Right ventricle myocardium inferior (tissue), 1 donor: ENCODE results near the gene DUS4L. TPM values are rescaled to one million over a fixed set of nuclear protein-coding genes. Genes with fewer than 3 reads are reported as not detected.
A peak's percentile ranks its signal among the peaks of the same experiment; 100 is the strongest.
"Not testable (repeated sequence)": the region's sequence is repeated elsewhere in the genome, so short reads cannot be mapped to it uniquely, and the experiment has no call there.

Experiments
- ATAC-seq: fragments of 200-7000 bp; cut with Tn5 transposase; one replicate; pipeline ENCODE4 v1.9.1; 2020; ENCODE audit warnings: mild to moderate bottlenecking, moderate library complexity
- DNase-seq: peaks from one replicate; pipeline ENCODE4 v3.0.0; 2021; ENCODE audit errors: missing footprints
- intact Hi-C: fragments of 100-400 bp; cut with DNase I; formaldehyde crosslinking; loops from one replicate; pipeline ENCODE4 v1.11.0; 2022
- long read RNA-seq: library from polyadenylated mRNA; unstranded; transcript quantifications from one replicate; pipeline ENCODE4 v2.0.0, GENCODE V29; 2021
- total RNA-seq: library from RNA; stranded (reverse); fragmentation: NEBNext Ultra II Directional; extraction: Animal tissue kit (Norgen Biotek cat#: 25700); gene quantifications from one replicate; pipeline ENCODE4 v1.2.1, GENCODE V29; 2021
- donor health status: DM: no; HTN: yes; CAD: no; lungs with severe emphysema.

The DUS4L gene, protein sequence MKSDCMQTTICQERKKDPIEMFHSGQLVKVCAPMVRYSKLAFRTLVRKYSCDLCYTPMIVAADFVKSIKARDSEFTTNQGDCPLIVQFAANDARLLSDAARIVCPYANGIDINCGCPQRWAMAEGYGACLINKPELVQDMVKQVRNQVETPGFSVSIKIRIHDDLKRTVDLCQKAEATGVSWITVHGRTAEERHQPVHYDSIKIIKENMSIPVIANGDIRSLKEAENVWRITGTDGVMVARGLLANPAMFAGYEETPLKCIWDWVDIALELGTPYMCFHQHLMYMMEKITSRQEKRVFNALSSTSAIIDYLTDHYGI
- 7.7 TPM for total RNA-seq
- long read RNA-seq, partial matches to known transcripts, result 3 of 5 reads
- long read RNA-seq, other reads (novel, unspliced or antisense), result 0 of 5 reads

DNA sequence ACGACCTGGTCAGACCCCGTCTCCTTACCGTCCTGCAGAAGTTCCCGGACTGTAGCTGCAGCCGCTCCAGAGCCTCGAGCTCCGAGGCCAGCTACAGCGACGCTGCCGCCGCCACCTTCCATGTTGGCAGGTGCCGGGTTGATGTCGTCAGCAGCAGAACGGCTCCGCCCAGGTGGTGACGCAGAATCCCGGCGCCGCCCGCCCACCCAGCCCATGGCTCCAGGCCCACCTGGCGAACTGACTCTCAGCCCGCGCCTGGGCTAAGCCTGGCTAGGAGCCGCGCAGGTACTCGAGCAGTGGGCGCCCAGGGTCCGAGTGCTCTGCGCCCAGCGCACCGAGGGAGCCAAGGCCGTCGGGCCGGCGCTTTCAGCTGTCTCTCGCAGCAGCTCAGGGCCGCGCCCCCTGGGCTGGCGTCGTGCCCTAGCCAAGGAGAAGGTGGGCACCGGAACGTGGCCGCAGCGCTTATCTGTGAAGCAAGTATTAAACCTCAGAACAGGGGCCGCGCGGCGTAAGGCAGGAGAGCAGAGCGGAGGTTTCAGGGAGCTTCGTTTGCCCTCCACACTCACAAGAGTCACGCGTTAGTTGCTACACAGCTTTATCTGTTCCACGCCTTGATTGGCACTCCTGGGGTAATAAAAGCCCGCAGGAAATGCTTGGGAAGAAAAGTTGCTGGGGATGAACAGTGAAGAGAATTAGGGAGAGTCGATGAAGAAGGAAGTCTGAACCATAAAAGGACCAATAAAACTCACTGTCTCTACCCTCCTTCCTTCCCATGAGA, at the start of gene DUS4L, which contains the start of gene COG5:
Gene DUS4L (plus strand): TSS at position 197 of the 778 bp plus-strand sequence. CDS start 3,100 bp downstream, outside the sequence.
Gene COG5 (minus strand): TSS at position 146 of the 778 bp plus-strand sequence. CDS start 24 bp downstream, at position 122.
- peak; percentile 92 for DNase-seq
- ATAC-seq, result peak; percentile 94
- intact Hi-C loops, result loop anchor here (5.0 kb wide), 1 partner anchor 82 kb away; no protein-coding TSS in a partner anchor

GRCh38 chr7:107526672-107527071, 37.1 kb upstream of the DUS4L start:
- DNase-seq, result no peak
- ATAC-seq, result no peak
- intact Hi-C loops, result no loop called here

DNA sequence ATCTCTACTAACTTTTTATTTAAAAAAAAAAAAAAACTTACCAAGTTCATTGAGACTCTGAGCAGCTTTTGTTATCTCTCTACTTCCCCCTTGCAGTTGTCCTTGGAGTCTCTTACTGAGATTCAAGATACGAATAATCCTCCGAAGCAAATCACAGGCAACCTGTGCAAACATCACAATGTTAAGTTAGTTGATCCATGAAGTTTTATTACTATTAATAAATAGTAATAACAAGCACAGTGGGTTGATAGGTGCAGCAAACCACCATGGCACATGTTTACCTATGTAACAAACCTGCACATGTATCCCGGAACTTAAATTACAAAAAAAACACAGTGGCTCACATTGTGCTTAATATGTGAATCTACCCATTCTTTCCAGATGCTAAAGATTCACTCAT, 36.6 kb upstream of the DUS4L start:
- DNase-seq, result no peak
- ATAC-seq, result no peak
- intact Hi-C loops, result no loop called here

GRCh38 chr7:107528461-107528860, 35.3 kb upstream of the DUS4L start:
- DNase-seq, result no peak
- no peak for ATAC-seq
- intact Hi-C loops, result no loop called here

GRCh38 chr7:107530751-107531150, 33.0 kb upstream of the DUS4L start:
- ATAC-seq, result no peak
- intact Hi-C loops, result no loop called here
- DNase-seq, result no peak

GRCh38 chr7:107534139-107534538, 29.6 kb upstream of the DUS4L start:
- intact Hi-C loops, result no loop called here
- no peak for ATAC-seq

DNA sequence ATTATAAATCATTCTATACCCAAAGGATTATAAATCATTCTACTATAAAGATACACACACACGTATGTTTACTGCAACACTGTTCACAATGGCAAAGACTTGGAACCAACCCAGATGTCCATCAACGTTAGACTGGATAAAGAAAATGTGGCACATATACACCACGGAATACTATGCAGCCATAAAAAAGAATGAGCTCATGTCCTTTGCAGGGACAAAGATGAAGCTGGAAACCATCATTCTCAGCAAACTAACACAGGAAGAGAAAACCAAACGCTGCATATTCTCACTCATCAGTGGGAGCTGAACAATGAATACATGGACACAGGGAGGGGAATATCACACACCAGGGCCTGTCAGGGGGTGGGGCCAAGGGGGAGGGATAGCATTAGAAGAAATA, 26.5 kb upstream of the DUS4L start:
- ATAC-seq, DNase-seq, intact Hi-C loops: not testable (repeated sequence)

More at GRCh38 chr7:107534139-107534538, 29.6 kb upstream of the DUS4L start:
- no peak for DNase-seq

- DNase-seq (no peak), ATAC-seq (no peak)
- intact Hi-C loops, result no loop called here
Observed at GRCh38 chr7:107538001-107538400, 25.8 kb upstream of the DUS4L start.

GRCh38 chr7:107543338-107543993, 20.3 kb upstream of the DUS4L start:
- DNase-seq (no peak), ATAC-seq (no peak)
- intact Hi-C loops, result no loop called here

- intact Hi-C loops, result no loop called here
- DNase-seq (no peak), ATAC-seq (no peak)
Observed at GRCh38 chr7:107544848-107545591, 18.8 kb upstream of the DUS4L start.

DNA sequence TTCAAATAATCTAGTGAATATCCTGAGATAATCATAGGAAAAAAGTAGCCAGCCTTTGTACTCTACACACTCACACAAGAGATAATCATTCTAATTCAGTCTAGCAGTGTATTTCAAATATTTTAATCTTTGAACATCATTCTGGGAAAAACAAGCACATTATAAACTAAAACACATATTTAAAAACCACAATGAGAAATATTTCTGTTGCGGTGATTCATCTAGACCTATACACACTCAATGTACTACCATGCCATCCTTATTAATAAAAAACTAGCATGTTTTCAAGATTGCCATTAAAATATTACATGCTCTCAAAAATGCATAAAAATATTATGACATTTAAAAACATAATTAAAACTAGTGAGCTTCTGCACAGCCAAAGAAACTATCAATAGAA, 11.8 kb upstream of the DUS4L start:
- intact Hi-C loops, result no loop called here
- ATAC-seq, result no peak
- no peak for DNase-seq

GRCh38 chr7:107555893-107556292, 7.9 kb upstream of the DUS4L start:
- DNase-seq, result no peak
- intact Hi-C loops, result no loop called here
- no peak for ATAC-seq

DNA sequence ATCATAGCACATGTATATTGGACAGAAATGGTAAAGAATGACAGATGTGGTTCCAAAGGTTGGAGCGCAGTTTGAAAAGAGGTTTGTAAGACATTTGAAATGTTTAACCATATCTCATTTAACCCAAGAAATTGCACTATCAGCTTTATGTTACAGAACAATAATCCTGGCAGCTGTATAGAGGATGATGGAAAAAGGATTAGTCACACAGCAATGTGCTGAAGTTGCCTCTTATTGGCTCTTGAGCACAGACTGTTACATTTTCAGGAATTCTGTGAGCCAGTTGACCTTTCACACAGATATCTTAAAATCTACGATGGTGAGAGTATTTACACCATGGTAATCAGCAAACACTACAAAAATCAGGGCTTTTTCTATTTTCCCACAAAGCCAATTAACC, 3.9 kb upstream of the DUS4L start:
- intact Hi-C loops, result loop anchor here (5.0 kb wide), 1 partner anchor 78 kb away; no protein-coding TSS in a partner anchor
- DNase-seq (no peak), ATAC-seq (no peak)

DNA sequence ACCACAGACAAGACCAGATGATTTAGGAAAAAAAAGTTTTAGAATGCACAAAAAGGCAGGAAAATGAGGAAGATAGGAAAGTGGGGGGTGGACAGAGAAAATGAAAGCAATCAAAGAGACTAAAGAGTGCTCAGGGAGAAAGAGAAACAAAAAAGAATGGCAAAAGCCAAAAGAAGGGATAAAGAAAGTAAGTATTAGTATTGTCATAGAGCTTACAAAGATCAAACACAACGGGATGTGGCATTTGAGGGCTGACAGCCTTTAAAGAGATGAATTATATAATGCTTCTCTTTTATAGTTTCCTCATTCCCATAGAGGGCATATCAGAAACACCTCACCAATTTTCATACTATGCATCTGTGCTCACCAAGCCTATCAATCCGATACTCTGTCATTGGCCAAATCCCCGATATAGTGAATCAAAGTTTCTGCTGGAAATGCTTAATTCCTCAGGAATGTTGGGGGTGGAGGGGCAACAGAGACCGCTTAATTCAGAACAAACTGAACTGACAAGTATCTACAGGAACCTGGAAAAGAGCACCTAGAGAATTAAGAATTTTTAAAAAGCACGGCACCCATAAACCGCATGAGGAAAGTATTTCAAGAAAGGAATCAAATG, 2.8 kb upstream of the DUS4L start:
- DNase-seq (no peak), ATAC-seq (no peak)
- intact Hi-C loops, result loop anchor here (5.0 kb wide), 1 partner anchor 79 kb away; no protein-coding TSS in a partner anchor

- peak; percentile 78 for ATAC-seq
- peak; percentile 80 for DNase-seq
- intact Hi-C loops, result loop anchor here (5.0 kb wide), 1 partner anchor 81 kb away; no protein-coding TSS in a partner anchor
Observed at GRCh38 chr7:107563081-107563774, 543 bp upstream of the DUS4L start.

- no peak for DNase-seq
- ATAC-seq, result no peak
- intact Hi-C loops, result loop anchor here (5.0 kb wide), 1 partner anchor 82 kb away; no protein-coding TSS in a partner anchor
Observed at GRCh38 chr7:107564553-107565298, 955 bp downstream of the DUS4L start.

GRCh38 chr7:107570298-107570697, 6.5 kb downstream of the DUS4L start:
- DNase-seq (no peak), ATAC-seq (no peak)
- intact Hi-C loops, result loop anchor here (10.0 kb wide), 1 partner anchor 395 kb away; no protein-coding TSS in a partner anchor
